ENCODE data around the gene HNRNPUL1.
A peak's percentile ranks its signal among the peaks of the same experiment; 100 is the strongest.
"Not testable (repeated sequence)": the region's sequence is repeated elsewhere in the genome, so short reads cannot be mapped to it uniquely, and the experiment has no call there.

HNRNPUL1 gene

GRCh38 chr19:41269571-41269970, 5.4 kb downstream of the HNRNPUL1 start:
- H3K27ac ChIP-seq = no peak overlapping the region
- no peak for DNase-seq (ENCODE audit: low read depth, low spot score)

- no peak for DNase-seq (ENCODE audit: low read depth, low spot score)
- no peak overlapping the region for H3K27ac ChIP-seq
These were observed 8.9 kb downstream of the HNRNPUL1 start for GRCh38 chr19:41273076-41273475.

GRCh38 chr19:41274802-41275201, 10.6 kb downstream of the HNRNPUL1 start:
- no peak for DNase-seq (ENCODE audit: low read depth, low spot score)
- H3K27ac ChIP-seq = no peak overlapping the region

- no peak for DNase-seq (ENCODE audit: low read depth, low spot score)
These were observed 12.1 kb downstream of the HNRNPUL1 start for GRCh38 chr19:41276231-41276630.

GRCh38 chr19:41278478-41278877, 14.3 kb downstream of the HNRNPUL1 start:
- H3K27ac ChIP-seq = no peak overlapping the region
- no peak for DNase-seq (ENCODE audit: low read depth, low spot score)

More at GRCh38 chr19:41276231-41276630, 12.1 kb downstream of the HNRNPUL1 start:
- no peak overlapping the region for H3K27ac ChIP-seq

- H3K27ac ChIP-seq = no peak overlapping the region
- no peak for DNase-seq (ENCODE audit: low read depth, low spot score)
These were observed 24.7 kb downstream of the HNRNPUL1 start for GRCh38 chr19:41288673-41289530.

GRCh38 chr19:41289814-41290213, 25.6 kb downstream of the HNRNPUL1 start:
- not testable (repeated sequence) for DNase-seq (ENCODE audit: low read depth, low spot score); H3K27ac ChIP-seq

GRCh38 chr19:41294393-41294792, 30.2 kb downstream of the HNRNPUL1 start:
- no peak for DNase-seq (ENCODE audit: low read depth, low spot score)
- H3K27ac ChIP-seq = no peak overlapping the region

- no peak overlapping the region for H3K27ac ChIP-seq
These were observed 31.3 kb downstream of the HNRNPUL1 start for GRCh38 chr19:41295499-41295898.

GRCh38 chr19:41296433-41296871, 32.3 kb downstream of the HNRNPUL1 start:
- H3K27ac ChIP-seq = no peak overlapping the region

More at GRCh38 chr19:41295499-41295898, 31.3 kb downstream of the HNRNPUL1 start:
- no peak for DNase-seq (ENCODE audit: low read depth, low spot score)

GRCh38 chr19:41297628-41298347, 33.6 kb downstream of the HNRNPUL1 start:
- H3K27ac ChIP-seq = no peak overlapping the region
- DNase-seq (ENCODE audit: low read depth, low spot score) = no peak

More at GRCh38 chr19:41296433-41296871, 32.3 kb downstream of the HNRNPUL1 start:
- peak; percentile 48 for DNase-seq (ENCODE audit: low read depth, low spot score)

GRCh38 chr19:41298348-41298964, 34.3 kb downstream of the HNRNPUL1 start:
- H3K27ac ChIP-seq = no peak overlapping the region
- no peak for DNase-seq (ENCODE audit: low read depth, low spot score)

GRCh38 chr19:41299046-41299754, 35.0 kb downstream of the HNRNPUL1 start:
- no peak overlapping the region for H3K27ac ChIP-seq
- no peak for DNase-seq (ENCODE audit: low read depth, low spot score)

- no peak for DNase-seq (ENCODE audit: low read depth, low spot score)
- no peak overlapping the region for H3K27ac ChIP-seq
These were observed 35.5 kb downstream of the HNRNPUL1 start for GRCh38 chr19:41299755-41300089.

GRCh38 chr19:41300555-41300954, 36.4 kb downstream of the HNRNPUL1 start:
- DNase-seq (ENCODE audit: low read depth, low spot score) = no peak
- no peak overlapping the region for H3K27ac ChIP-seq

- no peak for DNase-seq (ENCODE audit: low read depth, low spot score)
- H3K27ac ChIP-seq = no peak overlapping the region
These were observed 38.6 kb downstream of the HNRNPUL1 start for GRCh38 chr19:41302624-41303351.

GRCh38 chr19:41303954-41304353, 39.8 kb downstream of the HNRNPUL1 start:
- no peak for DNase-seq (ENCODE audit: low read depth, low spot score)
- H3K27ac ChIP-seq = no peak overlapping the region

- DNase-seq (ENCODE audit: low read depth, low spot score) = no peak
- no peak overlapping the region for H3K27ac ChIP-seq
These were observed 40.7 kb downstream of the HNRNPUL1 start for GRCh38 chr19:41304706-41305483.

Measured in epithelial cell of prostate (primary cell).